Smooth muscle cell (in vitro differentiated cells): ENCODE measurements around the gene IQCE. TPM values are rescaled to one million over a fixed set of nuclear protein-coding genes. Genes with fewer than 3 reads are reported as not detected.

ENCODE experiments used
- DNase-seq: peaks from one replicate; lab custom pipeline; 2025; ENCODE audit not compliant: unreplicated experiment; lab: John Stamatoyannopoulos, UW
- H2AFZ ChIP-seq: fragments of 200-600 bp; sonication (generic); 2 replicates; pipeline ENCODE4 v1.6.0; 2016; ENCODE audit warnings: antibody characterized with exemption, low read depth, mild to moderate bottlenecking
- H3F3A ChIP-seq: fragments of 200-600 bp; sonication (generic); 2 replicates; pipeline ENCODE4 v1.6.0; 2017; ENCODE audit warnings: antibody characterized with exemption, low read depth
- H3K27ac ChIP-seq: fragments of 200-600 bp; sonication (generic); 2 replicates; pipeline ENCODE4 v1.5.1; 2016; ENCODE audit warnings: low read depth, mild to moderate bottlenecking
- H3K27me3 ChIP-seq: fragments of 200-600 bp; sonication (generic); 2 replicates; pipeline ENCODE4 v1.6.1; 2016; ENCODE audit warnings: low read depth, mild to moderate bottlenecking
- H3K36me3 ChIP-seq: fragments of 200-600 bp; sonication (generic); 2 replicates; pipeline ENCODE4 v1.5.1; 2016; ENCODE audit warnings: low read depth
- H3K4me1 ChIP-seq: fragments of 200-600 bp; sonication (generic); 2 replicates; pipeline ENCODE4 v1.5.1; 2016; ENCODE audit warnings: low read depth
- H3K4me2 ChIP-seq: fragments of 200-600 bp; sonication (generic); 2 replicates; pipeline ENCODE4 v1.6.0; 2016; ENCODE audit warnings: mild to moderate bottlenecking
- H3K4me3 ChIP-seq: fragments of 200-600 bp; sonication (generic); 2 replicates; pipeline ENCODE4 v1.5.1; 2016; ENCODE audit warnings: mild to moderate bottlenecking
- H3K79me2 ChIP-seq: fragments of 200-600 bp; sonication (generic); 2 replicates; pipeline ENCODE4 v1.6.0; 2016; ENCODE audit warnings: low read depth, mild to moderate bottlenecking
- H3K9ac ChIP-seq: fragments of 200-600 bp; sonication (generic); 2 replicates; pipeline ENCODE4 v1.6.0; 2016; ENCODE audit warnings: low read depth
- H3K9me3 ChIP-seq: fragments of 200-600 bp; sonication (generic); replicated peaks from 2 replicates; pipeline ENCODE4 v1.5.1; 2016; ENCODE audit warnings: low read depth
- H4K20me1 ChIP-seq: fragments of 200-600 bp; sonication (generic); 2 replicates; pipeline ENCODE4 v1.6.0; 2016; ENCODE audit warnings: low read depth
- CTCF ChIP-seq: fragments of 200-600 bp; sonication (generic); IDR thresholded peaks from 2 replicates; pipeline ENCODE4 v1.5.1; 2017; ENCODE audit warnings: borderline replicate concordance, mild to moderate bottlenecking, antibody characterized with exemption; ENCODE audit not compliant: insufficient read depth, poor library complexity, severe bottlenecking
- WGBS: methylation state at CpG from one replicate; pipeline ENCODE4 v1.1.7; 2016; ENCODE audit warnings: low lambda C conversion rate; 5-methylcytosine and 5-hydroxymethylcytosine counted together
- polyA plus RNA-seq: library from polyadenylated mRNA; unstranded; fragments of >200 nt; fragmentation: Nextera tagmentation; extraction: Ambion mirVana; gene quantifications from 2 replicates; pipeline ENCODE4 v1.2.1, GENCODE V29; 2016
- total RNA-seq: library from RNA; depleted of rRNA; stranded (reverse); fragments of >200 nt; gene quantifications from 2 replicates; pipeline ENCODE4 v1.2.3, GENCODE V29; 2014

The IQCE gene
- total and polyA plus RNA-seq, 2 experiments from 2014 or later: 5.8 to 12.7 TPM

GRCh38 chr7:2638224-2638991 lies 79.6 kb downstream of the IQCE start:
- Histone ChIP-seq H3K9me3 (no peaks in the 10 kb centered on the region), H3K9ac (peak overlapping the region; percentile 48), H3F3A (peaks cover 4% of the 10 kb centered on the region), H3K4me3 (no peak overlapping the region), H3K4me1 (peaks cover 23% of the 10 kb centered on the region), H3K27ac (peak overlapping the region; percentile 78), H3K79me2 (peaks cover 91% of the 10 kb centered on the region), H2AFZ (no peak overlapping the region), H3K4me2 (peak overlapping the region; percentile 71), H3K27me3 (no peaks in the 10 kb centered on the region), H4K20me1 (peaks cover 99% of the 10 kb centered on the region), H3K36me3 (no peaks in the 10 kb centered on the region)
- WGBS: 34% methylated on average over 33 of the region's 34 CpGs
- no peak for DNase-seq
- no peak for TF ChIP-seq CTCF

GRCh38 chr7:2639181-2639681 lies 80.5 kb downstream of the IQCE start:
- H3K4me1 ChIP-seq: peaks cover 16% of the 10 kb centered on the region
- H3K4me3 ChIP-seq: no peak overlapping the region
- TF ChIP-seq CTCF: no peak
- no peaks in the 10 kb centered on the region for H3K9me3 ChIP-seq
- H3K27ac ChIP-seq: peak overlapping the region; percentile 78
- 96% methylated on average over 24 of the region's 24 CpGs for WGBS
- no peaks in the 10 kb centered on the region for H3F3A ChIP-seq
- no peak for DNase-seq
- H3K4me2 ChIP-seq: no peak overlapping the region
- H3K79me2 ChIP-seq: peaks cover 96% of the 10 kb centered on the region
- H4K20me1 ChIP-seq: peaks cover 99% of the 10 kb centered on the region
- H3K36me3 ChIP-seq: no peaks in the 10 kb centered on the region
- no peak overlapping the region for H2AFZ ChIP-seq
- no peaks in the 10 kb centered on the region for H3K27me3 ChIP-seq
- H3K9ac ChIP-seq: no peak overlapping the region

GRCh38 chr7:2639695-2640481 lies 81.1 kb downstream of the IQCE start:
- Histone ChIP-seq H3K79me2 (peaks cover 96% of the 10 kb centered on the region), H2AFZ (no peak overlapping the region), H3K4me3 (no peak overlapping the region), H3K9me3 (no peaks in the 10 kb centered on the region), H3K4me2 (no peak overlapping the region), H3K4me1 (peaks cover 16% of the 10 kb centered on the region), H3K36me3 (no peaks in the 10 kb centered on the region), H3K9ac (no peak overlapping the region), H3K27ac (no peak overlapping the region), H3F3A (no peaks in the 10 kb centered on the region), H4K20me1 (peaks cover 99% of the 10 kb centered on the region), H3K27me3 (no peaks in the 10 kb centered on the region)
- DNase-seq: no peak
- WGBS: 89% methylated on average over 34 of the region's 37 CpGs
- TF ChIP-seq CTCF: no peak
